ENCODE results near the gene UBE2D2. TPM values are rescaled to one million over a fixed set of nuclear protein-coding genes. Genes with fewer than 3 reads are reported as not detected.
A peak's percentile ranks its signal among the peaks of the same experiment; 100 is the strongest.
"Not testable (repeated sequence)": the region's sequence is repeated elsewhere in the genome, so short reads cannot be mapped to it uniquely, and the experiment has no call there.

Gene UBE2D2
- total RNA-seq, 4 donors from 2014 or later = 86.9 to 104 (median 91.5) TPM

DNA sequence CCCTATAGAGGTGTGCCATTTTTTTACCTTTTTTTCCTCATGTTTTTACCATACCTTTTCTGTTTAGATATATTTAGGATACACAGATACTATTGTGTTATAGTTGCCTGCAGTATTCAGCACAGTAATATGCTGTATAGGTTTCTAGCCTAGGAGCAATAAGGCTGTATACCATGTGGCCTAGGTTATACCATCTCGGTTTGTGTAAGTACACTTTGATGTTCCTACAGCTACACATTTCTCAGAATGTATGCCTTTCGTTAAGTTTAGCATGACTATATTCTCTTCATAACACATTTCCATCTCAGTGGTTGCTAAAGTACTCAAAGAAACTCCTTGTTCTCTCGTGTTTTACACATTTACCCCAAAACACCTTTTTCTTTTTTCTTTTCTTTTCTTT is 23.0 kb downstream of the UBE2D2 start:
- Histone ChIP-seq H3K36me3 (peaks cover 0 to 12% (median 5%) of the 10 kb centered on the region in 4 donors), H3K4me1 (peaks cover 0 to 59% (median 21%) of the 10 kb centered on the region in 4 donors), H3K27me3 (no peaks in the 10 kb centered on the region), H3K9me3 (no peaks in the 10 kb centered on the region), H3K4me3 (no peak overlapping the region), H3K27ac (replicated peaks in 1 of 4) (no peak overlapping the region)
- intact Hi-C loops (cut with DNase I) = no loop called here
- TF ChIP-seq POLR2AphosphoS5 (IDR thresholded peaks at IDR 0.05) (no peak), EP300 (IDR thresholded peaks at IDR 0.05) (no peak), CTCF (IDR thresholded peaks at IDR 0.05) (no peak), POLR2A (IDR thresholded peaks at IDR 0.05; ENCODE audit: low read depth) (no peak)
- DNase-seq (ENCODE audit: extremely low spot score) = no peak
- 79% methylated on average over 3 of the region's 3 CpGs for WGBS

- DNase-seq (ENCODE audit: extremely low spot score); H3K27ac ChIP-seq (replicated peaks in 1 of 4); H3K27me3 ChIP-seq; H3K9me3 ChIP-seq; H3K4me3 ChIP-seq; intact Hi-C loops (cut with DNase I): not testable (repeated sequence)
- H3K4me1 ChIP-seq = peaks cover 0 to 60% (median 21%) of the 10 kb centered on the region in 4 donors
- peaks cover 0 to 12% (median 5%) of the 10 kb centered on the region in 4 donors for H3K36me3 ChIP-seq
- 91% methylated on average over 5 of the region's 5 CpGs for WGBS
Measured at GRCh38 chr5:139588116-139588515, 27.0 kb downstream of the UBE2D2 start.

DNA sequence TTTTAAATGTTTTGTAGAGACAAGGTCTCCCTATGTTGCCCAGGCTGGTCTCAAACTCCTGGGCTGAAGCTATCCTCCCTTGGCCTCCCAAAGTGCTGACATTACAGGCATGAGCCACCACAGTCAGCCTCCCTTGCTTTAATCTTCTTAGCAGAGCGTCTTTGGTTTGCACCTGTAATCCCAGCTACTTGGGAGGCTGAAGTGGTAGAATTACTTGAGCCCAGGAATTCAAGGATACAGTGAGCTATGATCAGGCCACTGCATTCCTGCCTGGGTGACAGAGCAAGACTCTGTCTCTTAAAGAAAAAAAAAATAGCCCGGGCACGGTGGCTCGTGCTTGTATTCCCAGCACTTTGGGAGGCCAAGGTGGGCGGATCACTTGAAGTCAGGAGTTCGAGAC is 27.8 kb downstream of the UBE2D2 start:
- intact Hi-C loops (cut with DNase I) = no loop called here
- TF ChIP-seq POLR2AphosphoS5 (IDR thresholded peaks at IDR 0.05) = no peak
- DNase-seq (ENCODE audit: extremely low spot score) = no peak
- Histone ChIP-seq H3K9me3 (no peaks in the 10 kb centered on the region), H3K36me3 (peaks cover 0 to 12% (median 5%) of the 10 kb centered on the region in 4 donors), H3K4me1 (peaks cover 0 to 58% (median 26%) of the 10 kb centered on the region in 4 donors), H3K4me3 (no peak overlapping the region), H3K27me3 (no peaks in the 10 kb centered on the region), H3K27ac (replicated peaks in 1 of 4) (no peak overlapping the region)
- WGBS = 98% methylated on average over 6 of the region's 6 CpGs

DNA sequence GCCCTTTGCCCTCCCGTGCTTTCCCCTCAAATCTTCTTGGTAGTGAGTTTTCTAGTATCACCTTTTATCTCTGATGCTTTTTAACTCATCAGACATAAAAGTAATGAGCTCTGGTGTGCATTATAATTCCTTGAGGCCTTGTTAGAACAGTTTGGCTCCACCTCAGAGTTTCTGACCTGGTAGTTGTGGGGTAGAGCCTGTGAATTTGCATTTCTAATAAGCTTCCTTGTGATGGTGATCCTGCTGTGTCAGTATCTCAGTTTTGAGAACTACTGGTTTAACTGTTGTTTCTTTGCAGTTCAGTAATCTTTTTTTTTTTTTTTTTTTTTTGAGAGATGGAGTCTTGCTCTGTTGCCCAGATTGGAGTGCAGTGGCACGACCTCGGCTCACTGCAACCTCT is 31.1 kb downstream of the UBE2D2 start:
- H3K9me3 ChIP-seq = no peaks in the 10 kb centered on the region
- intact Hi-C loops (cut with DNase I) = no loop called here
- peaks cover 8 to 58% (median 30%) of the 10 kb centered on the region in 4 donors for H3K4me1 ChIP-seq
- peaks cover 0 to 7% (median 2%) of the 10 kb centered on the region in 4 donors for H3K36me3 ChIP-seq
- no peak for TF ChIP-seq POLR2AphosphoS5 (IDR thresholded peaks at IDR 0.05)
- no peak for TF ChIP-seq EP300 (IDR thresholded peaks at IDR 0.05)
- TF ChIP-seq POLR2A (IDR thresholded peaks at IDR 0.05; ENCODE audit: low read depth) = no peak
- TF ChIP-seq CTCF (IDR thresholded peaks at IDR 0.05) = no peak
- no peaks in the 10 kb centered on the region for H3K27me3 ChIP-seq
- 92% methylated on average over 3 of the region's 3 CpGs for WGBS
- no peak for DNase-seq (ENCODE audit: extremely low spot score)
- H3K4me3 ChIP-seq = no peak overlapping the region
- H3K27ac ChIP-seq (replicated peaks in 1 of 4) = no peak overlapping the region

DNA sequence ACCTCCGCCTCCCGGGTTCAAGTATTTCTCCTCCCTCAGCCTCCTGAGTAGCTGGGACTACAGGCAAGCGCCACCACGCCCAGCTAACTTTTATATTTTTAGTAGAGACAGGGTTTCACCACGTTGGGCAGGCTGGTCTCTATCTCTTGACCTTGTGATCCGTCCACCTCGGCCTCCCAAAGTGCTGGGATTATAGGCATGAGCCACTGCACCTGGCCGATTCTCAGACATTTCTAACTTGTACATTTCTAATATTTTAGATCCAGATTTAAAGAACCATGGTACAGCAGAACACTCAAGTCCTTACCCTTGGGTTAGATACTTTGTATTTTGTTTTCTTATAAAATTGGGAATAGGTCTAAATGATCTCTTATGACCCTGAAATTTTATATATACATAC is 31.9 kb downstream of the UBE2D2 start:
- DNase-seq (ENCODE audit: extremely low spot score); intact Hi-C loops (cut with DNase I): not testable (repeated sequence)
- 93% methylated on average over 8 of the region's 8 CpGs for WGBS

DNA sequence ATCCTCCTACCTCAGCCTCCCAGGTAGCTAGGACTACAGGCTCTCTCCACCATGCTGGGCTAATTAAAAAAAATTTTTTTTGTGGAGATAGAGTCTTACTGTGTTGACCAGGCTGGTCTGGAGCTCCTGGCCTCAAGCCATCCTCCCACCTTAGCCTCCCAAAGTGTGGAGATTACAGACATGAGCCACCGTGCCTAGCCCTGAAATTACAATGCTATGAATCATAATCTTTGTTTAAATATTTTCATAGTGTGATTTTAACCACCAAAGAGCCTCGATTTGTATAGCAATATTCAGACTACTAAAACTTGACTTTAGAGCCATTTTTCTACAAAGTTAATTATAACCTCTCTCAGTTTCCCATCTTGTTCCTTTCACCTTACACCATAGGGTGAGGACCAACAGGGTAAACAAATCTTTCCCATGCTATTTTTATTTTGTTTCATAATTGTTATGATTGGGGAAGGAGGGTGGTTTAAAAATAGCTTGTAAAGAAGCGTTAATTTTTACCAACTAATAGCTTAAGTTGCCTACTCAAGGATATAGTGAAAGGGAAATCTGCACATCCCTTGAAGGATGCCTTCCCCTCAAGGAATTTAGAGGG is 32.7 kb downstream of the UBE2D2 start:
- Histone ChIP-seq H3K27ac (replicated peaks in 1 of 4) (peak overlapping the region in 1 of 4 donors; percentile 7), H3K9me3 (no peaks in the 10 kb centered on the region), H3K4me1 (peaks cover 8 to 46% (median 26%) of the 10 kb centered on the region in 4 donors), H3K36me3 (peaks cover 0 to 4% (median 2%) of the 10 kb centered on the region in 4 donors), H3K4me3 (no peak overlapping the region), H3K27me3 (no peaks in the 10 kb centered on the region)
- 28% methylated on average over 3 of the region's 3 CpGs for WGBS
- intact Hi-C loops (cut with DNase I) = no loop called here
- TF ChIP-seq EP300 (IDR thresholded peaks at IDR 0.05) (no peak), POLR2AphosphoS5 (IDR thresholded peaks at IDR 0.05) (no peak), CTCF (IDR thresholded peaks at IDR 0.05) (no peak), POLR2A (IDR thresholded peaks at IDR 0.05; ENCODE audit: low read depth) (no peak)
- no peak for DNase-seq (ENCODE audit: extremely low spot score)

More for the DNA sequence above, 31.9 kb downstream of the UBE2D2 start:
- not testable (repeated sequence) for H3K27me3 ChIP-seq; H3K27ac ChIP-seq (replicated peaks in 1 of 4); H3K36me3 ChIP-seq; H3K9me3 ChIP-seq; H3K4me3 ChIP-seq
- peaks cover 8 to 52% (median 28%) of the 10 kb centered on the region in 4 donors for H3K4me1 ChIP-seq

Data from esophagus muscularis mucosa (tissue), 4 donors.